ENCODE measurements around the gene SRP54. TPM values are rescaled to one million over a fixed set of nuclear protein-coding genes. Genes with fewer than 3 reads are reported as not detected.

SRP54 gene
- polyA plus RNA-seq, 2 of the 4 experiments (the other 2 are of a cell fraction) = 70.8 to 103 TPM

- DNase-seq (ENCODE audit: low read depth in 1 of 2, low spot score in 1 of 2) (no peak), ATAC-seq (no peak), FAIRE-seq (no peak)
- H3K4me2 ChIP-seq = no peak overlapping the region
- no peak overlapping the region for H3K4me3 ChIP-seq
- H3K9me3 ChIP-seq = no peaks in the 10 kb centered on the region
- no peaks in the 10 kb centered on the region for H3K4me1 ChIP-seq
- no peak overlapping the region for H3K27ac ChIP-seq
- CTCF ChIA-PET = no interaction called here
- TF ChIP-seq RARB (CRISPR knock-in tag; IDR thresholded peaks at IDR 0.05) (no peak), ATOH8 (CRISPR knock-in tag; IDR thresholded peaks at IDR 0.05; ENCODE audit: low read depth) (no peak), RFX5 (IDR thresholded peaks at IDR 0.05) (no peak), CBX2 (IDR thresholded peaks at IDR 0.05; ENCODE audit: borderline replicate concordance, low read depth) (no peak), HEYL (CRISPR knock-in tag; IDR thresholded peaks at IDR 0.05) (no peak), MAZ (IDR thresholded peaks at IDR 0.05; ENCODE audit: borderline replicate concordance, low read depth, low read length) (no peak), POLR2AphosphoS2 (conservative IDR thresholded peaks at IDR 0.05; ENCODE audit: low read length) (no peak), ESRRA (IDR thresholded peaks at IDR 0.05; ENCODE audit: borderline replicate concordance, low read length) (no peak), FOSL2 (IDR thresholded peaks at IDR 0.05) (no peak), FOSL2 (CRISPR knock-in tag; IDR thresholded peaks at IDR 0.05) (no peak), ELK1 (IDR thresholded peaks at IDR 0.05; ENCODE audit: low read depth, low read length) (no peak), REST (IDR thresholded peaks at IDR 0.05) (no peak), USF2 (IDR thresholded peaks at IDR 0.05) (no peak), RNF2 (IDR thresholded peaks at IDR 0.05; ENCODE audit: borderline replicate concordance, low read depth) (no peak), HOXB5 (CRISPR knock-in tag; IDR thresholded peaks at IDR 0.05) (no peak), E2F6 (IDR thresholded peaks at IDR 0.05; ENCODE audit: borderline replicate concordance, low read depth) (no peak), ZNF302 (CRISPR knock-in tag; IDR thresholded peaks at IDR 0.05) (no peak), CTCF (IDR thresholded peaks at IDR 0.05) (no peak), RAD21 (conservative IDR thresholded peaks at IDR 0.05 in 1 of 2, IDR thresholded peaks at IDR 0.05 in 1 of 2) (no peak), BHLHE40 (IDR thresholded peaks at IDR 0.05; ENCODE audit: low read depth, low read length) (no peak)
- POLR2A ChIA-PET = no interaction called here
Measured at GRCh38 chr14:34971381-34971780, 11.4 kb upstream of the SRP54 start.

All from A549 (cell line).